HG03439 (cell line): ENCODE data around the gene BORA.
"Not testable (repeated sequence)": the region's sequence is repeated elsewhere in the genome, so short reads cannot be mapped to it uniquely, and the experiment has no call there.

Experiments
- ATAC-seq: cut with Tn5 transposase; IDR thresholded peaks from one replicate; pipeline ENCODE4 v1.9.1; 2021; ENCODE audit warnings: mild to moderate bottlenecking, moderate library complexity; ENCODE audit not compliant: unreplicated experiment

BORA gene

DNA sequence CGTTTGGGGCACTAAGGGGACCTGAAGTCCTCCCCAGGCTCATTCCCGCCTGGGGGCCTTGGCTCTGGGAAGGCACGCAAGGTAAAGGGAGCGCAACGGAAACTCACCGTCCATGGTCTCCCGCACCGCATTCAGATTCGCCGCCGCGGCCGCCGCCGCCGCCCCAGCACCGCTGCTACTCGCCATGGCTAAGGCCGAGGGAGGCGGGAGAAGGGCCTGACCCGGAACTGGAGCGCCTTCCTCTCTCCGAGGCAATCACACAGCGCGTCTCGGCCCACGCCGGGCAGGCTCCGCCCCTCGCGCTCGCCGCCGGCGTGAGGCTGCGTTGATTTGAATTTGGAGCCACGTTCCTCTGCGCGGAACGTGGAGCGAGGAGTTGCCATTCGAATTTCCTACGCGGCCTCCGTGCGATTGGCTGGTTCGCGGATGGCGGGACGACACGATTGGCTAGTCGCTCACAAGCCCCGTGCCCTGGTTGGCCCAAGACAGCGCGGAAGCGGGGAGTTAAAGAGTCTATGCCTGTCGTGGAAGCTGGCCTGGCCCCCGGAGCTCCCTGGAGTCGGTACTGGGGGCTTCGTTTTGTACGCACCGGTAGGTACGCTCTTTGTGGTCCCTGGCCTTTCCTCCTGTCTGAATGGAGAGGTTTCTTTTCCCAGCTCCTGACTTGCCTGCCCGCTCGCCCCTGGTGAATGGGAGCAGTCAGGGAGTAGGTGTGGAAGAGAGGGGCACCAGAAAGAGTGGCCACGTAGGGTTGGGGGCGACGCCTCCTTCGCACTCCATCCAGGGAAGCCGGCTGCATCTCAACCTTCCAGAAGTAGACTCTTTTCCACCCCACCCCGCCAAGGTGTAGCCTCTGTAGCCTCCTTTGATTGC is at the start of gene BORA, which contains the start of gene MZT1:
TSS of gene BORA (plus strand) at position 507 of the 873 bp plus-strand sequence. CDS start 1,018 bp downstream, outside the sequence.
TSS of gene MZT1 (minus strand) at position 213 of the 873 bp plus-strand sequence. CDS start at position 186, 27 bp downstream.
- ATAC-seq = peak; percentile 97

DNA sequence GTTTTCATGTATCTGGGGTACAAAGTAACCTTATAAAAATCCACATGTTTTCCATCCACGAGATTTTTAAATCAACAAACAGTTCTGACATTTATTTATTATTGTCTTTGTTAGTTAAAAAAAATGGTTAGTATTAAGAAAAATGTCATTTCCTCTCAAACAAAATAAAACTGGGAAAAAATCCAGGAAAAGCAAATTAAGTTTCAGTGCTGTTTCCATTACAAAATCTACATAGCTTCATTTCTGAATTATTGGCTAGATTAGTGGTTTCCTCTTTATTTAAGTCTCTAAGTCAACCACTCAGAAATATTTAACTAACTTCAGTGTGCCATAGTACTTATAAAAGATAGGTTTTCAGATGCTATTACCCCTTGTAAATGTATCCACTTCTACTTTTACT is 49.4 kb upstream of the BORA start:
- ATAC-seq = no peak

DNA sequence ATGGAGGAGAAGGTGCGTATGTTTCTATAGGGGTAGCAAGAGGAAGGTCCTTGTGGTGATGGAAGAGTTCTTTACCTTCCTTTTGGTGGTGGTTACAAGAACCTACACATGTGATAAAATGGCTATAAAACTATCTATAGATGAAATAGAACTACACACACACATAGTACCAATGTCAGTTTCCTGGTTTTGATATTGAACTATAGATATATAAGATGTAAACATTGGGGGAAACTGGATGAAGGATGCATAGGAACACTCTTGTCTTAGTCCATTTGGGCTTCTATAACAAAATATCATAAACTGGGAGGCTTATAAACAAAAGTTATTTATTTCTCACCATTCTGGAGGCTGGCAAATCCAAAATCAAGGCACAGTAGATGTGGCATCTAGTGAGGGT is 47.4 kb upstream of the BORA start:
- no peak for ATAC-seq

DNA sequence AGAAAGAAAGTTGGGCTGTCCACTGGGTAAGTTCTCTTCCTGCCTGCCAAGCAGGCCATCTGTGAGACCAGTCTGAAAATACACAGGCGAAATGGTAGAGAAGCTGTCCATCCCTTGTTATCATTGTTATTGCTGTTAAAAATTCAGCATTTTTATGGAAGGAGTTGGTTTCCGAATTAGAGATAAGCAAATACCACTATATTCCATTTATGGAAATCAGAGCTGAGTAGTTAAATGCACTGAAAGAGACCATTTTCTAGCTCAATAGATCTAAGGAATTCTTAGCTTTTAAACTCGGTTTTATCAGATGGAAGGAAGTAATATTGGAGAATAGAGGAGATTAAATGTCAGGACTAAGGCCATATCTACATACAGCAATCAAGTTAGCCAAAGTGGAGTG is 41.0 kb upstream of the BORA start:
- ATAC-seq = no peak

DNA sequence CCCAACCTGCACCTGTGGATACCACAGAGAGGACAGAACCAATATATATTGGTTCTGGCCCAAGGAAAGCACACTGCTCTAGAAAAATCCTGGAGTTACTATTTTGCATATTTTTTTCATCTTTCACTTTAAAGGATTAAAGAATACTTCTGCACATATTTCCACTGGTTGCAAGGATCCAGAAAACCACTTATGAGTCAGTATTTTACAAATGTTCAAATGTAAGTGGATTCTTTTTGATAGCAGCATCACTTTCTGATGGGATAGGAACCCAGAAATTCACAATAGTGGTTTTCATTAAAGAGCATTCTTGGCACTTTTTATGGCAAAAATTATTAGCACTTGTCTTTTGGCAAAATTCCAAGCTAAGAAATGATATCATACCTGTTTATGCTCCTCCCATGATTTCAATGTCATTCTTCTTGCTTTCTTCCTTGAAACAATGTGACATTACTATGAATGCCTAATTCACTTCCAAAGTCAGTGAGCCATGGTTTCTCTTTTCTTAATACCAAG is 38.5 kb upstream of the BORA start:
- no peak for ATAC-seq

DNA sequence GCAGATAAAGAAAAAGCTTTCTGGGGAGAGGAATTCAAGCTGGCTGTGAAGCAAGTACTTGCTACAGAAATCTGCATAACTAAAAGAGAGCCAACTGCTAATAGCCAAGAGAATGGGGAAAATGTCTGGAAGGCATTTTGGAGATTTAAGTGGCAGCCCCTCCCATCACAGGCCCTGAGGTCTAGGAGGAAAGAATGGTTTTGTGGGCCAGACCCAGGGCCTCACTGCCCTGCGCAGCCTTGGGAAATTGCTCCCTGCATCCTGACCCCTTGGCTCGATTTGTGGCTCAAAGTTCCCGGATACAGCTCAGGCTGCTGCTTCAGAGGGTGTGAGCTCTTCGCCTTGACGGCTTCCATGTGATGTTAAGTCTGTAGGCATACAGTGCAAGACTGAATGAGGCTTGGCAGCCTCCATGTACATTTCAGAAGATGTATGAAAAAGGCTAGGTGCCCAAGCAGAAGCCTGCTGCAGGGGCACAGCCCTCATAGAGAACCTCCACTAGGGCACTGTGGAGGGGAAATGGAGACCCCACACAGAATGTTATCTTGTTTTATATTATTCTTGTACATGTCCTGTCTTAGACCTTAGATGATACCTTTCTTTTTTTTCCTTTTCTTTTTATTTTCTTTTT is 34.7 kb upstream of the BORA start:
- ATAC-seq = no peak

DNA sequence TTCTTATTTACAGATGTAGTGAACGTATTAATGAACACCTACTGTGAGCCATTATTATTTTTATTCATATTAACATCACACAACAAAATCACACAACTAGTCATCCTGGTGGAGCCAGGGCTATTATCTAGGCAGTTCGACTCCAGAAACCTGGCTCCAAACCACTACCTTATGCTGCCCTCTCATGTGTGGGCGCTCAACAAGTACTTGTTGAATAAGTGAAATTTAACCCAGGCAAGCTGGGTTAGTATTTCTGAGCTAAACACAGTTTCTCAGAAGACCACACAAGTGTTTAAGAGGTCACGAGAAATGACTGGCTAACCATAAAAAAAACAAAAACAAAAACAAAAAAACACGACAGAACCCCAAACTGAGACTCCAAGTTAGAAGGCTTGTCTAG is 33.9 kb upstream of the BORA start:
- ATAC-seq = no peak

DNA sequence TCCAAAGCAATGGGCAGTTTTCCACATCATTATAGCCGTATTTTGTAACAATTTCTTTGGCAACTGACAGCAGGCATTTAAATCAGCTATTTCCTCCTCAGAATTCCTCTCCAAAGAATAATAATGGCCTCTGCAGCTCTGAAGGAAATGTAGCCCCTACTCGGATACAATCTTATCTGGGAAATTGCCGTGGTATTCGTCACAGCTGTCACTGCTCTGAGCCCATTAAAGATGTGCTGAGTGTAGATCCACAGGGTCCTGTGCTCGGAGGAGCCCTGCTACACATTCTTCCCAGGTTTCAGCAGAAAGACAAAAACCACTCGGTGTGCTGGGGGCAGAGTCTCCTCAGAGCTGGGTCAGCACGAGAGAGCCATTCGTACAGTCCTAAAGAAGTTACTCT is 33.4 kb upstream of the BORA start:
- no peak for ATAC-seq

DNA sequence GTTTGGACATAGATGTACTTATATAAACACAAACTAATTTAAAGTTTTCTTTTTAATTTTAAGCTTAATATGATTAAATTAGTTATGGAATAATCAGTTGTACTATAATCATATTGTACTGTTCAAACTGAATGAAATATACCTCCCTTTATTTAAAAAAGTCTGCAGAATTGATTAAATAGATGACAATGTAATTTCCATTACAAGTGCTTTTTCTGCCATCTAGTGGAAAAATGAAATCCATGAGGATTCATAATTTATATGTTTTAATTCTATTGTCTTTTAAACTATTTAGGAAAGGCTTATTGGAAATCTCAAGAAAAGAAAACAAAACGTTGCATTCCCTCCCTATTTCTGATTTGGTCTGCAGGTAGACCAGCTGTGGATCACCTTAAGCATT is 31.1 kb upstream of the BORA start:
- no peak for ATAC-seq

DNA sequence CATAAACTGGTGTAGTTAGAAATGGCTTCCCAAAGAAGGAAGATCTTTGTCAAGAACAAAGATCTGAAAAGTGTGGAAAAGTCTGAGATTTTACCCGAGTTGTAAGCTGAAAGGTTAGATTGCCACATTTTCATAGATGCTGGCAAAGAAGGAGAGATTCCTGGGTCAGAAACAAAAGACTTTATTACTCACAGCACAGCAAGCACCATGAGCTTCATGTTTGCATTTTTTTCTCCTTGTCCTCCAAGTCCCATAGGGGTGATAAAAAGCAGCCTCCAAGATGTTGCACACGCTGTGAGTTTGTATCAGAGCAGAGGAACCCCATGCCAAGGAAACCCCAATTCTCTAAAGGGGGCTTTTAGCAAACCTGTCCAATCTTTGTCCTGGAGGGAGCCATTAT is 29.6 kb upstream of the BORA start:
- ATAC-seq = no peak

DNA sequence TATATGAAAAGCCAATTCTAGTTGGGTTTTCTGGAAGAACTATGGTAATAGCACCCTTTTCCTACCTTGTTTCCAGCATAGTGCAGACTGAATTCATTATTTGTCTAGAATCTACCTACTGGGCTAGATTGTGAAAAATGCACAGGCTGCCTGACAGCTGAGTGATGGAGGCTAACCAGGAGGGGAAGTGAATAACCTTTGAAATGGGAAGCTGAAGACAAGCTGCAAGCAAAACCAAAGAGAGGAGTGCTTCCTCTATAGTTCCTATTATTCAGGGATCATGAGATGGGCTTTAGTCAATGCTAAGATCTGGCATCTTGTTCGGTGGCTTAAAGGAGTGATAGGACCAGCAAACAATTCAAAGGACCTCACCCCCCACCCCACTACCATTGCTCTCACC is 27.2 kb upstream of the BORA start:
- no peak for ATAC-seq

DNA sequence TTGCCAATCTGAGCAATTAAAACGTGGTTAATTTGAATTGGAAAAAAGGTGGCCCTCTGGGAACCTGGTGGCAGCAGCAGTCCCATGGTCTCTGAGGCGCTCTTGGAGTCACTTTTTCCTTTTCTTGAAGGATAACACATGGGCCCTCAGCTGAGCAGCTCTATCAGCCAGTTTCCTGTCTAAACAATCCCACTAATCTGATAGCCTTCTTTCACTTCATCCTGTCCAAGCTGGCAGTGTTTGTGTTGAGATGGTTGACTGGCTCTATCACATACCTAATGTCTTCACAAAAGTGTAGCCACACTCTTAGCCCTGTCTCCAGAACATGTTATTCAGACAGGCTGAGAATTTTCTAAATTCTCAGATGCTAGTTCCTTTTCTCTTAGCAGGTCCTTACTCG is 10.9 kb upstream of the BORA start:
- no peak for ATAC-seq

DNA sequence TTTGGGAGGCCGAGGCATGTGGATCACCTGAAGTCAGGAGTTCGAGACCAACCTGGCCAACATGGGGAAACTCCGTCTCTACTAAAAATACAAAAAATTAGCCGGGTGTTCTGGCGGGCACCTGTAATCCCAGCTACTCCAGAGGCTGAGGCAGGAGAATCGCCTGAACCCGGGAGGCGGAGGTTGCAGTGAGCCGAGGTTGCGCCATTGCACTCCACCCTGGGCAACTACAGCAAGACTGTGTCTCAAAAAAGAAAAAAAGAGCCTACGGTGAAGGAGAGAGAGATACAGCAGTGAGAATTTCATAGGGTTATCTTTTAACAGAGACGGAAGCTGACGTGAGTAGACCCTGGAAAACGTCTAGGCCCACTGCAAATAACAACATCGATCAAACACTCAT is 1.5 kb upstream of the BORA start:
- ATAC-seq = not testable (repeated sequence)

DNA sequence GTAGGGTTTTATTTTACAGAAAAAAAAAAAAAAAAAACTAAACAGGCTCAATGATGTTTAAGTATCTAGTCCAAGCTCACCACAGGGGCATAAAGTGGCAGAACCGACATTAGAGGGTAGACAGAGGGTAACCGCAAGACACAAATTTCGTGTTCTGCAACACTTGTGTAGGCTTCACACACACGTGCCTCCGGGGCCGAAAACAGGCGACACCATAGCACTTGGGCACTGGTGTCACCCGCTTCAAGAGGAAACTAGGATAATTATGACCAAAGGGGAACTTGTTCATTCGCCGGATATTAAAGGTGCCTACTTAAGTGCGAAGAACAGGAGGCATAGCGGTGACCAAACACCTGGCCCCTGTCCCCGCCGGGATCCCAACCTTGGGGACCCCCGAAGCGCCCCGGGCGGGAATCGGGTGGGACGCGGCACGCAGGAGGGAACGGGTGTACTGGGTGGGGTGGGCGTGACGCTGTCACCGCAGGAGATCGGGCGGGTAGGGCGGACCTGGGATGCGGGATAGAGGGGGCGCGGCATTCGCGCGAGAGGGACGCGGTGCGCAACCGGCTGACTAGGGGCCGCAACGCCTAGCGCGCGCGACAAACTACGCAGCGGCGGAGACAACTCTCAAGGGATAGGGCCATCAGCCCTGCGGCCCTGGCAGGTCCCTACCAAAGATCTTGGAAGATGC is 852 bp upstream of the BORA start:
- ATAC-seq = peak; percentile 32

DNA sequence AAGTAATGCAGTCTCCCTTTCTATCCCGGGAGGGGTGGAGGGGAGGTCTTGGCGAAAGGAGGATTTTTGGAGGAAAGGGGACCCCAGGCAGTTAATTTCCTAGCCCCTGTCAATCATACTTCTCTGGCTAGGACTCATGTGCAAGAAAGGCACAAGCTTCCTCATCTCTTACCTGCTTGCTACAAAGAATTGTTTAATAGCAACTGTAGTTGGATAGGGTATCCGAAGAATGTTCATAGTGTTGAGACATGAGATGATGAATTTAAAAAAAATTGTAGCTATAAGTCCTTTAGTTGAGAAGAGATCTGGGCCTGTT is 525 bp downstream of the BORA start:
- no peak for ATAC-seq

DNA sequence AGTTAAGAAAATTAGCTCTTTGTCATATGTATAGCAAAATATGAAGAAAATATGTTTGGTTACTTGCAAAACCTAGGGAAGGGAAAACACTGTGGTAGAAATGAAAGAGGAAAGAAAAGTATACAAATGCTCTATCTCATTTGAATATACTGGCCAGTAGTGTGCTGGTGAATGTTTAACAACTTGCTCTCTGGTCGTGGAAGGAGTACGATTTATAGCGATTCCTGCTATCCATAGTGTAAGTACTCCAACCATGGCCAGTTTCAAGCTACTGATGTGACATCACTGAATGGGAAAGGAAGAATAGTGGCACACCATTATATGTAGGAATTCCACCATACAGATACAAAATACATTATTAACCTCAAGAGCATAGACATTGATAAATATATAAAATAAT is 9.3 kb downstream of the BORA start:
- ATAC-seq = no peak

DNA sequence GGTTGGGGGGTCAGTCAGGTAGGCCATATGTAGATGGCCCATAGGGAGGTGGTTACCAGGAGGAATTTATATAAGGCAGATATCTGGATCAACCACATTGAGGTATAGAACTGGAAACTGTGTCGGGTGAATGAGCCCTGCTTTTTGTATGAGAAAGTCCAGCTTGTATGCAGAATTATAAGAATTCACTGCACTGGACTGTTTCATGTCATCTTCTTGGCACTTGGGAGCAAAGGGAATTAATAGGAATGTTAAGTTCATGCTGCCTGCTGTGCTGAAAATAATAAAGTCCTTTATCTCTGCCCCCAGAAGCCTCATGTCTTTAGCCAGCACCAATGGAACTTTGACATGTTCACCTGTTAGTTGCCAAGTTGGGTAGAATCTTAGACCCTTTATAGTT is 12.3 kb downstream of the BORA start:
- no peak for ATAC-seq

DNA sequence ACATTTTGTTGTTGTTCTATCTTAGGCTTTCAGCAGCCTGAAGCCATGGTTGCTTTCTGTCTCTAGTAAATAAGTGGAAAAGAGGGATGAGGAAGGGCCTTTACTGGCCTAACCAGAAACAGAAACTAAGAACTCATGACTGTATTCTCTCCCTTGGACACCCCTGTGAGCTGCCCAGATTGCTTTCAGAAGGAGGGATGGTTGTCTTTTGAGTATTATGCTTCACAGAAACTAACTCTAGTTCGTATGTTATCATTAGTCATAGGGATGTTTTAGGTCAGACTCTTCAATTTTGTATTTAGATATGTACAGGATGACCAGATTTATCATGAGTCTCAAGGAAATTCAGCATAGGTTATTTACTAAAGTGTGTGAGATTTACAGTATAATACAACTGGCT is 17.5 kb downstream of the BORA start:
- no peak for ATAC-seq

DNA sequence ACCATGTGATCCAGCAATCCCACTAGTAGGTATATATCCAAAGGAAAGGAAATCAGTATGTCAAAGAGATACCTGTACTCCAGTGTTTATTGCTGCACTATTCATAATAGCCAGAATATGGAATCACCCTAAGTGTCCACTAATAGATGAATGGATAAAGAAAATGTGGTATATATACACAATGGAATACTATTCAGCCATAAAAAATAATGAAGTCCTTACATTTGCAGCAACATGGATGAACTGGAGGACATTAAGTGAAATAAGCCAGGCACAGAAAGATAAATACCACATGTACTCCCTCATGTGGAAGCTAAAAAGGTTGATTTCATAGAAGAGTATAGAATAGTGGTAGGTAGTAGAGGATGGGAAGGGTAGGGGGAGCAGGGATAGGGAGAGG is 23.5 kb downstream of the BORA start:
- ATAC-seq = no peak

DNA sequence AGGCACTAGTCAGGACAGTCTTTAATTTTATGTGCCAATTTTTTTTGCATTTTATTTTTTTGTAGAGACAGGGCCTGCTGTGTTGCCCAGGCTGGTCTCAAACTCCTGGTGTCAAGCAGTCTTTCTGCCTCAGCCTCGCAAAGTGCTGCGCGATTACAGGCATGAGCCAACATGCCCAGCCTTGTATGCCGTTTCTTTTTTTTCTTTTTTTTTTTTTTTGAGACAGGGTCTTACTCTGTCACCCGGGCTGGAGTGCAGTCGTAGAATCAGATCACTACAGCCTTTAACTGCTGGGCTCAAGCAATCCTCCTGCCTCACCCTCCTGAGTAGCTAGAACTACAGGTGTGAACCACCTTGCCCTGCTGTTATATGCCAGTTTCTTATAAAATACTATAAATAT is 26.4 kb downstream of the BORA start:
- ATAC-seq = no peak

DNA sequence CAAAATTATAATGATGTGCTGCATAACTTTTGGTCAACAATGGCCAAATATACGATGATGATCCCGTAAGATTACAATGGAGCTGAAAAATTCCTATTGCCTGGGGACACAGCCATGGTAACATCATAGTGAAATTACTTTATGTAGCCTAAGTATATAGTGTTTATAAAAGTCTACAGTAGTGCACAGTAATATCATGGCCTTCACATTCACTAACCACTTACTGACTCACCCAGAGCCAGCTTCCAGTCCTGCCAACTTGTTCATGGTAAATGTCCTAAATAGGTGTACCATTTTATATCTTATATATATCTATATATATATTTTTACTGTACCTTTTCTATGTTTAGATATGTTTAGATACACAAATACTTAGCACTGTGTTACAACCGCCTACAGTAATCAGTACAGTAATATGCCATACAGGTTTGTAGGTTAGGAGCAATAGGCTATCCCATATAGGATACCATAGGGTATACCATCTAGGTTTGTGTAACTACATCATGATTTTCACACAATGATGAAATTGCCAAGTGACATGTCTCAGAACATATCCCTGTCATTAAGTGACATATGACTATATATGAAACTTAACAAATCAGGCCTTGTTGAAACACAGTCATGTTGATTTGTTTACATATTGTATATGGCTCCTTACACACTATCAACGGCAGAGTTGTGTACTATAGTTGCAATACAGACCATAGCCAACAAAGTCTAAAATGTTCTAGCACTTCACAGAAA is 30.2 kb downstream of the BORA start:
- no peak for ATAC-seq
